ENCODE results near the gene ZNF383.
"Not testable (repeated sequence)": the region's sequence is repeated elsewhere in the genome, so short reads cannot be mapped to it uniquely, and the experiment has no call there.

Gene ZNF383

GRCh38 chr19:37294246-37294645, 76.2 kb downstream of the ZNF383 start:
- DNase-seq = not testable (repeated sequence)
